NCI-H2171 treated with DMSO at 0.1 percent for 48 hours (cell line): ENCODE measurements around the gene MCC.

Source experiments
- DNase-seq: peaks from one replicate; lab custom pipeline; 2025; lab: John Stamatoyannopoulos, UW

Gene MCC

GRCh38 chr5:113319256-113320053 is 168.8 kb downstream of the MCC start:
- DNase-seq: no peak

GRCh38 chr5:113317636-113318035 is 170.6 kb downstream of the MCC start:
- DNase-seq: no peak

GRCh38 chr5:113311301-113311700 is 177.0 kb downstream of the MCC start:
- DNase-seq: no peak

GRCh38 chr5:113302120-113302519 is 186.1 kb downstream of the MCC start:
- no peak for DNase-seq

- DNase-seq: no peak
Measured at GRCh38 chr5:113299591-113299990, 188.7 kb downstream of the MCC start.

GRCh38 chr5:113296676-113297075 is 191.6 kb downstream of the MCC start:
- no peak for DNase-seq

- no peak for DNase-seq
Measured at GRCh38 chr5:113295111-113295539, 193.1 kb downstream of the MCC start.

GRCh38 chr5:113294311-113295110 is 193.7 kb downstream of the MCC start:
- peak; percentile 78 for DNase-seq

GRCh38 chr5:113293975-113294310 is 194.3 kb downstream of the MCC start:
- DNase-seq: no peak

GRCh38 chr5:113293068-113293974 is 194.9 kb downstream of the MCC start:
- DNase-seq: peak; percentile 34

GRCh38 chr5:113292462-113292861 is 195.8 kb downstream of the MCC start:
- no peak for DNase-seq

- DNase-seq: no peak
Measured at GRCh38 chr5:113283558-113283957, 204.7 kb downstream of the MCC start.

GRCh38 chr5:113282472-113282871 is 205.8 kb downstream of the MCC start:
- DNase-seq: no peak

- DNase-seq: no peak
Measured at GRCh38 chr5:113281194-113281593, 207.1 kb downstream of the MCC start.

GRCh38 chr5:113280541-113280940 is 207.7 kb downstream of the MCC start:
- DNase-seq: no peak

- no peak for DNase-seq
Measured at GRCh38 chr5:113278976-113279375, 209.3 kb downstream of the MCC start.

- no peak for DNase-seq
Measured at GRCh38 chr5:113276493-113276892, 211.8 kb downstream of the MCC start.

GRCh38 chr5:113276001-113276400 is 212.3 kb downstream of the MCC start:
- peak; percentile 54 for DNase-seq

- DNase-seq: no peak
Measured at GRCh38 chr5:113274836-113275414, 213.3 kb downstream of the MCC start.

- no peak for DNase-seq
Measured at GRCh38 chr5:113273948-113274347, 214.3 kb downstream of the MCC start.

- no peak for DNase-seq
Measured at GRCh38 chr5:113271745-113272454, 216.4 kb downstream of the MCC start.
